ENCODE data around the gene CAP2.

DNA sequence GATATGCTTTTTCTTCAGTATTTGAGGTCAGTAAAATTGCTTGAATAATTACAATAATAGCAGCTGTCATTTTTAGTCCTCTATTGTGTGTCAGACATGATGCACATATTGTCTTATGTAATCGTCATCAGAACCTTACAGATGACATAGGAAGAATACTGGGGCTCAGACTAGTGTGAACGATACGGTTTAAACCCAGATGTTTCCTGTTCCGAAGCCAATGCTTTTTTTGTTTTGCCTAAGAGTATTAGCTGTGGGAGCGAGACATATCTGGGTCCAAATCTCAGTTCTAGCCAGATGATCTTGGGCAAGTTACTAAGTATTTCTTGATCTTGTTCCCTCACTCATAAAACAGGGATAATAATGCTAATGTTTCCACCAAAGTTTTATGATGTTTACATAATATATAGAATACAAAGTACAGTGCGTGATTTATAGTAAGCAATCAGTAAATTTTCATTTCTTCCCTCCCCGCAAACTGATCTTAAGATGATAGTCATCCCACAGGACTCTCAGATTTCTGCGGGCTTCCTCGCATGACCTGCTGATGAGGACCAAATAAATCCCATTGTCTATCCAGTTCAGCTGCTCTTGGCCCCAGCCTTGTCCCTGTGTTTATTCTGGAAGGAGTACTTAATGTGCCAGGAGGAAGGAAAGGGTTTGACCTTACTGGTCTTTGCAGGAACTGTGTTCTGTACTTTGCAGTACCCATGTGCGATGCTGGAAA is 98.2 kb downstream of the CAP2 start:
- TF ChIP-seq, protein P1, sequence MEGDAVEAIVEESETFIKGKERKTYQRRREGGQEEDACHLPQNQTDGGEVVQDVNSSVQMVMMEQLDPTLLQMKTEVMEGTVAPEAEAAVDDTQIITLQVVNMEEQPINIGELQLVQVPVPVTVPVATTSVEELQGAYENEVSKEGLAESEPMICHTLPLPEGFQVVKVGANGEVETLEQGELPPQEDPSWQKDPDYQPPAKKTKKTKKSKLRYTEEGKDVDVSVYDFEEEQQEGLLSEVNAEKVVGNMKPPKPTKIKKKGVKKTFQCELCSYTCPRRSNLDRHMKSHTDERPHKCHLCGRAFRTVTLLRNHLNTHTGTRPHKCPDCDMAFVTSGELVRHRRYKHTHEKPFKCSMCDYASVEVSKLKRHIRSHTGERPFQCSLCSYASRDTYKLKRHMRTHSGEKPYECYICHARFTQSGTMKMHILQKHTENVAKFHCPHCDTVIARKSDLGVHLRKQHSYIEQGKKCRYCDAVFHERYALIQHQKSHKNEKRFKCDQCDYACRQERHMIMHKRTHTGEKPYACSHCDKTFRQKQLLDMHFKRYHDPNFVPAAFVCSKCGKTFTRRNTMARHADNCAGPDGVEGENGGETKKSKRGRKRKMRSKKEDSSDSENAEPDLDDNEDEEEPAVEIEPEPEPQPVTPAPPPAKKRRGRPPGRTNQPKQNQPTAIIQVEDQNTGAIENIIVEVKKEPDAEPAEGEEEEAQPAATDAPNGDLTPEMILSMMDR (IDR thresholded peaks at IDR 0.05) = no peak
- TF ChIP-seq TEAD4 (CRISPR knock-in tag; IDR thresholded peaks at IDR 0.05) (no peak), SMAD3 (CRISPR knock-in tag; IDR thresholded peaks at IDR 0.05; ENCODE audit: borderline replicate concordance) (no peak), IRF2 (CRISPR knock-in tag; IDR thresholded peaks at IDR 0.05; ENCODE audit: borderline replicate concordance, low read depth) (no peak), RELA (CRISPR knock-in tag; IDR thresholded peaks at IDR 0.05; ENCODE audit: borderline replicate concordance) (no peak), NR3C1 (CRISPR knock-in tag; conservative IDR thresholded peaks at IDR 0.05; ENCODE audit: low read depth) (no peak), MYBL2 (CRISPR knock-in tag; IDR thresholded peaks at IDR 0.05) (no peak), HMGA2 (CRISPR knock-in tag; IDR thresholded peaks at IDR 0.05) (no peak)
- TF ChIP-seq, protein P2, sequence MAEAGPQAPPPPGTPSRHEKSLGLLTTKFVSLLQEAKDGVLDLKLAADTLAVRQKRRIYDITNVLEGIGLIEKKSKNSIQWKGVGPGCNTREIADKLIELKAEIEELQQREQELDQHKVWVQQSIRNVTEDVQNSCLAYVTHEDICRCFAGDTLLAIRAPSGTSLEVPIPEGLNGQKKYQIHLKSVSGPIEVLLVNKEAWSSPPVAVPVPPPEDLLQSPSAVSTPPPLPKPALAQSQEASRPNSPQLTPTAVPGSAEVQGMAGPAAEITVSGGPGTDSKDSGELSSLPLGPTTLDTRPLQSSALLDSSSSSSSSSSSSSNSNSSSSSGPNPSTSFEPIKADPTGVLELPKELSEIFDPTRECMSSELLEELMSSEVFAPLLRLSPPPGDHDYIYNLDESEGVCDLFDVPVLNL (CRISPR knock-in tag; IDR thresholded peaks at IDR 0.05; ENCODE audit: borderline replicate concordance, low read depth) = no peak
- TF ChIP-seq, protein P3, sequence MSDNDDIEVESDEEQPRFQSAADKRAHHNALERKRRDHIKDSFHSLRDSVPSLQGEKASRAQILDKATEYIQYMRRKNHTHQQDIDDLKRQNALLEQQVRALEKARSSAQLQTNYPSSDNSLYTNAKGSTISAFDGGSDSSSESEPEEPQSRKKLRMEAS (CRISPR knock-in tag; IDR thresholded peaks at IDR 0.05) = no peak
- TF ChIP-seq, protein P4, sequence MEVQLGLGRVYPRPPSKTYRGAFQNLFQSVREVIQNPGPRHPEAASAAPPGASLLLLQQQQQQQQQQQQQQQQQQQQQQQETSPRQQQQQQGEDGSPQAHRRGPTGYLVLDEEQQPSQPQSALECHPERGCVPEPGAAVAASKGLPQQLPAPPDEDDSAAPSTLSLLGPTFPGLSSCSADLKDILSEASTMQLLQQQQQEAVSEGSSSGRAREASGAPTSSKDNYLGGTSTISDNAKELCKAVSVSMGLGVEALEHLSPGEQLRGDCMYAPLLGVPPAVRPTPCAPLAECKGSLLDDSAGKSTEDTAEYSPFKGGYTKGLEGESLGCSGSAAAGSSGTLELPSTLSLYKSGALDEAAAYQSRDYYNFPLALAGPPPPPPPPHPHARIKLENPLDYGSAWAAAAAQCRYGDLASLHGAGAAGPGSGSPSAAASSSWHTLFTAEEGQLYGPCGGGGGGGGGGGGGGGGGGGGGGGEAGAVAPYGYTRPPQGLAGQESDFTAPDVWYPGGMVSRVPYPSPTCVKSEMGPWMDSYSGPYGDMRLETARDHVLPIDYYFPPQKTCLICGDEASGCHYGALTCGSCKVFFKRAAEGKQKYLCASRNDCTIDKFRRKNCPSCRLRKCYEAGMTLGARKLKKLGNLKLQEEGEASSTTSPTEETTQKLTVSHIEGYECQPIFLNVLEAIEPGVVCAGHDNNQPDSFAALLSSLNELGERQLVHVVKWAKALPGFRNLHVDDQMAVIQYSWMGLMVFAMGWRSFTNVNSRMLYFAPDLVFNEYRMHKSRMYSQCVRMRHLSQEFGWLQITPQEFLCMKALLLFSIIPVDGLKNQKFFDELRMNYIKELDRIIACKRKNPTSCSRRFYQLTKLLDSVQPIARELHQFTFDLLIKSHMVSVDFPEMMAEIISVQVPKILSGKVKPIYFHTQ (CRISPR knock-in tag; IDR thresholded peaks at IDR 0.05) = no peak
- TF ChIP-seq, protein P5, sequence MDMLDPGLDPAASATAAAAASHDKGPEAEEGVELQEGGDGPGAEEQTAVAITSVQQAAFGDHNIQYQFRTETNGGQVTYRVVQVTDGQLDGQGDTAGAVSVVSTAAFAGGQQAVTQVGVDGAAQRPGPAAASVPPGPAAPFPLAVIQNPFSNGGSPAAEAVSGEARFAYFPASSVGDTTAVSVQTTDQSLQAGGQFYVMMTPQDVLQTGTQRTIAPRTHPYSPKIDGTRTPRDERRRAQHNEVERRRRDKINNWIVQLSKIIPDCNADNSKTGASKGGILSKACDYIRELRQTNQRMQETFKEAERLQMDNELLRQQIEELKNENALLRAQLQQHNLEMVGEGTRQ (CRISPR knock-in tag; IDR thresholded peaks at IDR 0.05) = no peak
- TF ChIP-seq, protein P6, sequence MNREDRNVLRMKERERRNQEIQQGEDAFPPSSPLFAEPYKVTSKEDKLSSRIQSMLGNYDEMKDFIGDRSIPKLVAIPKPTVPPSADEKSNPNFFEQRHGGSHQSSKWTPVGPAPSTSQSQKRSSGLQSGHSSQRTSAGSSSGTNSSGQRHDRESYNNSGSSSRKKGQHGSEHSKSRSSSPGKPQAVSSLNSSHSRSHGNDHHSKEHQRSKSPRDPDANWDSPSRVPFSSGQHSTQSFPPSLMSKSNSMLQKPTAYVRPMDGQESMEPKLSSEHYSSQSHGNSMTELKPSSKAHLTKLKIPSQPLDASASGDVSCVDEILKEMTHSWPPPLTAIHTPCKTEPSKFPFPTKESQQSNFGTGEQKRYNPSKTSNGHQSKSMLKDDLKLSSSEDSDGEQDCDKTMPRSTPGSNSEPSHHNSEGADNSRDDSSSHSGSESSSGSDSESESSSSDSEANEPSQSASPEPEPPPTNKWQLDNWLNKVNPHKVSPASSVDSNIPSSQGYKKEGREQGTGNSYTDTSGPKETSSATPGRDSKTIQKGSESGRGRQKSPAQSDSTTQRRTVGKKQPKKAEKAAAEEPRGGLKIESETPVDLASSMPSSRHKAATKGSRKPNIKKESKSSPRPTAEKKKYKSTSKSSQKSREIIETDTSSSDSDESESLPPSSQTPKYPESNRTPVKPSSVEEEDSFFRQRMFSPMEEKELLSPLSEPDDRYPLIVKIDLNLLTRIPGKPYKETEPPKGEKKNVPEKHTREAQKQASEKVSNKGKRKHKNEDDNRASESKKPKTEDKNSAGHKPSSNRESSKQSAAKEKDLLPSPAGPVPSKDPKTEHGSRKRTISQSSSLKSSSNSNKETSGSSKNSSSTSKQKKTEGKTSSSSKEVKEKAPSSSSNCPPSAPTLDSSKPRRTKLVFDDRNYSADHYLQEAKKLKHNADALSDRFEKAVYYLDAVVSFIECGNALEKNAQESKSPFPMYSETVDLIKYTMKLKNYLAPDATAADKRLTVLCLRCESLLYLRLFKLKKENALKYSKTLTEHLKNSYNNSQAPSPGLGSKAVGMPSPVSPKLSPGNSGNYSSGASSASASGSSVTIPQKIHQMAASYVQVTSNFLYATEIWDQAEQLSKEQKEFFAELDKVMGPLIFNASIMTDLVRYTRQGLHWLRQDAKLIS (CRISPR knock-in tag; IDR thresholded peaks at IDR 0.05; ENCODE audit: borderline replicate concordance) = no peak
- TF ChIP-seq, protein P7, sequence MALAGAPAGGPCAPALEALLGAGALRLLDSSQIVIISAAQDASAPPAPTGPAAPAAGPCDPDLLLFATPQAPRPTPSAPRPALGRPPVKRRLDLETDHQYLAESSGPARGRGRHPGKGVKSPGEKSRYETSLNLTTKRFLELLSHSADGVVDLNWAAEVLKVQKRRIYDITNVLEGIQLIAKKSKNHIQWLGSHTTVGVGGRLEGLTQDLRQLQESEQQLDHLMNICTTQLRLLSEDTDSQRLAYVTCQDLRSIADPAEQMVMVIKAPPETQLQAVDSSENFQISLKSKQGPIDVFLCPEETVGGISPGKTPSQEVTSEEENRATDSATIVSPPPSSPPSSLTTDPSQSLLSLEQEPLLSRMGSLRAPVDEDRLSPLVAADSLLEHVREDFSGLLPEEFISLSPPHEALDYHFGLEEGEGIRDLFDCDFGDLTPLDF (CRISPR knock-in tag; IDR thresholded peaks at IDR 0.05) = no peak
